Muscle layer of duodenum (tissue), 2 donors: Measurements from ENCODE around the gene GPSM1.
"Not testable (repeated sequence)": the region's sequence is repeated elsewhere in the genome, so short reads cannot be mapped to it uniquely, and the experiment has no call there.

Source experiments
- H3K27ac ChIP-seq: one replicate; pipeline ENCODE4 v1.7.0; 2013; ENCODE audit warnings: mild to moderate bottlenecking, low read length
- H3K27me3 ChIP-seq: one replicate; pipeline ENCODE4 v1.7.0; 2013; ENCODE audit warnings: low read depth, mild to moderate bottlenecking, control low read depth, low read length
- H3K36me3 ChIP-seq, 2 donors: one replicate each; pipeline ENCODE4 v1.7.0; 2013; ENCODE audit warnings: low read length in 2 of 2, control low read depth in 1 of 2, mild to moderate bottlenecking in 1 of 2; ENCODE audit not compliant: insufficient read depth in 2 of 2, control insufficient read depth in 1 of 2
- H3K4me1 ChIP-seq, 2 donors: one replicate each; pipeline ENCODE4 v1.7.0; 2013; ENCODE audit warnings: low read length in 2 of 2, mild to moderate bottlenecking in 2 of 2, control low read depth in 1 of 2, moderate library complexity in 1 of 2; ENCODE audit not compliant: insufficient read depth in 2 of 2, control insufficient read depth in 1 of 2
- H3K4me3 ChIP-seq, 2 donors: one replicate each; pipeline ENCODE4 v1.7.0; 2013; ENCODE audit warnings: low read length in 2 of 2, low read depth in 1 of 2, mild to moderate bottlenecking in 1 of 2
- H3K9me3 ChIP-seq, 2 donors: one replicate each; pipeline ENCODE4 v1.7.0; 2013; ENCODE audit warnings: low read length in 2 of 2, control low read depth in 1 of 2, mild to moderate bottlenecking in 1 of 2; ENCODE audit not compliant: control insufficient read depth in 1 of 2
- donor health status: healthy.

Gene GPSM1

GRCh38 chr9:136314944-136315343 is 12.4 kb upstream of the GPSM1 start:
- H3K4me3 ChIP-seq: no peak overlapping the region
- H3K27me3 ChIP-seq: peaks cover 3% of the 10 kb centered on the region
- no peak overlapping the region for H3K27ac ChIP-seq
- H3K4me1 ChIP-seq: no peaks in the 10 kb centered on the region
- peaks cover 0 to 5% of the 10 kb centered on the region in 2 donors for H3K9me3 ChIP-seq
- no peaks in the 10 kb centered on the region for H3K36me3 ChIP-seq

GRCh38 chr9:136316271-136316751 is 11.0 kb upstream of the GPSM1 start:
- Histone ChIP-seq H3K9me3 (peaks cover 0 to 6% of the 10 kb centered on the region in 2 donors), H3K36me3 (no peaks in the 10 kb centered on the region), H3K4me1 (no peaks in the 10 kb centered on the region), H3K4me3 (no peak overlapping the region), H3K27me3 (no peaks in the 10 kb centered on the region), H3K27ac (no peak overlapping the region)

DNA sequence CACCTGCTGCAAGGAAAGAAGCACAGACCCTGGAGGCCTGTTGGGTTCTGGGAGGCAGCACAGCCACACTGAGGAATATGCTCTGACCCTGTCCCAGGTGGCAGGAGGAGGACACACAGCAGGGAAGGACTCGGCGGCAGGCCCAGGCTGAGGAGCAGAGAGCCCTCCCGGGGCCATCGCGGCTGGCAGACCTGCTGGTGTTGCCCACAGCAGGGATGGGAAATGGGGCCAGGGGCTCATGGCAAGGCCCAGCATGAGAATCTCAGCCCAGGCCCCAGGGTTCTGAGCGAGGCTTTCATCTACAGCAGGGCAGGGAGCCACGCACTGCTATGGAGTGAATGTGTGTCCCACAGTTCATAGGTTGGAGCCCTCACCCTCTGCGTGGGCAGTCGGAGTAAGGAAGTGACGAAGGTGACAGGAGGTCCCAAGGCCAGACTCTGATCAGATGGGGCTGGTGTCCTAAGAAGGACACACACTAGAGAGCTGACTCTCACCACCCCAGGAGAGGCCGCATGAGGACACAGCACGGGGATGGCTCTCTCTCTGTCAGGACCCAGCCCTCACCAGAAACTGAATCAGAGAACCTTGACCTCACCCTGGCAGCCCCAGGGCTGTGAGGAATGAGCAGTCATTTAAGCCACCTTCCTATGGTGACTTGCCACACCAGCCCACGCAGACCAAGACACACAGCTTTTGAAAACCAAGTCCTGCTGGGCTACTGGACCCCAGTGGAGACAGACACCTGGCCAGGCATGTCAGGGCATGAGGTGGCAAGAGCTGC is 10.3 kb upstream of the GPSM1 start:
- H3K36me3 ChIP-seq: no peaks in the 10 kb centered on the region
- no peak overlapping the region for H3K4me3 ChIP-seq
- no peak overlapping the region for H3K27ac ChIP-seq
- H3K4me1 ChIP-seq: no peaks in the 10 kb centered on the region
- H3K27me3 ChIP-seq: no peaks in the 10 kb centered on the region
- peaks cover 0 to 7% of the 10 kb centered on the region in 2 donors for H3K9me3 ChIP-seq

DNA sequence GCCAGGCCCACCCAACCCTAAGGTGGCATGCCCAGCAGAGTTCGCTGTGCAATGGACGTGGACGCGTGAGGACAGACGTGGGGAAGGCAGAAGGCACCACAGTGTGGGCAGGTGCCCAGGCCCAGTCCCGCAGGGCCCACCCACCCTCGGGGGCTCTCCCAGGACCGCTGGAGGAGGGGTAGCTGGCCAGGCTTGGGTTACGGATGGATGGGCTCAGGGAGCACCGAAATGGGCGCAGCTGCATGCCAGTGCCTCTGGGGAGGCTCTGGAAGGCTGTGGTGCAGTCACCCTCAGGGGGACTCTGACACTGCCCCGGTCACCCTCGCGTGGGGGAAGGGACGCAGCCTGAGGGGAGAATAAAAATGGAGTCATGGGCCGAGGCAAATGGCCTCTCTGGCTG is 9.6 kb upstream of the GPSM1 start:
- Histone ChIP-seq H3K27ac (no peak overlapping the region), H3K4me3 (no peak overlapping the region), H3K36me3 (no peaks in the 10 kb centered on the region), H3K4me1 (no peaks in the 10 kb centered on the region), H3K9me3 (peaks cover 0 to 7% of the 10 kb centered on the region in 2 donors), H3K27me3 (no peaks in the 10 kb centered on the region)

DNA sequence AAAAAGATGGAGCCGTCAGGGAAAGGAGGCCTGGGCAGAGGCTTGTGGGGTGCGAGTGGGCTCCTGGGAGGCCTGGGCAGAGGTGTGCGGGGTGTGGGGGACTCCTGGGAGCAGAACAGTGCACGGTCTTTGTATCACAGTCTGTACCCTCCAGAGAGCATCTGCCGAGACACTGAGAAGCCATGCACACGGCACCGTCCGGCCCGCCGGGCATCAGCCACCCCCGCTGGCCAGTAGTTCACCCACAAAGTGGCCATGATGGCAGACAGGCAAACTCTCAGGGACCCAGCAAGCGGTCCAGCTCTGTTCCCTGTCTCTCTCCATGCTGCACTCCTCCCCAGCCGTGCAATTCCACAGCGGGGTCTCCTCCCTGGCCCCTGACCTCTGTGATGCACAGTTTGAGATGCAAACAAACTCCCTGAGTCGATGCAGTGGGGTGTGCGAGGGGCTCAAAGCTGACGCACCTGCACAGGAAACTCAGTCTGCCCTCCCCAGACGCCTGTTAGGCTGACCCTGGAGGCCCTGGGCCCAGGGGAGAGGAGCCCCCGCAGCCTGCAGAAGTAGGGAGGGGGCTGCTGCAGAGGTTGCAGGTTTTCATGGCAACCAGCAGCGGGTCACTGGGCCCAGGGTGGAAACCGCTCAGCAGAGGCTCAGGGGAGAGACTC is 9.1 kb upstream of the GPSM1 start:
- Histone ChIP-seq H3K9me3 (peaks cover 0 to 7% of the 10 kb centered on the region in 2 donors), H3K36me3 (no peaks in the 10 kb centered on the region), H3K4me1 (no peaks in the 10 kb centered on the region), H3K4me3 (no peak overlapping the region), H3K27ac (no peak overlapping the region), H3K27me3 (no peaks in the 10 kb centered on the region)

GRCh38 chr9:136318776-136319241 is 8.5 kb upstream of the GPSM1 start:
- Histone ChIP-seq H3K36me3 (no peaks in the 10 kb centered on the region), H3K4me3 (no peak overlapping the region), H3K27me3 (no peaks in the 10 kb centered on the region), H3K27ac (no peak overlapping the region), H3K9me3 (peaks cover 0 to 7% of the 10 kb centered on the region in 2 donors), H3K4me1 (no peaks in the 10 kb centered on the region)

DNA sequence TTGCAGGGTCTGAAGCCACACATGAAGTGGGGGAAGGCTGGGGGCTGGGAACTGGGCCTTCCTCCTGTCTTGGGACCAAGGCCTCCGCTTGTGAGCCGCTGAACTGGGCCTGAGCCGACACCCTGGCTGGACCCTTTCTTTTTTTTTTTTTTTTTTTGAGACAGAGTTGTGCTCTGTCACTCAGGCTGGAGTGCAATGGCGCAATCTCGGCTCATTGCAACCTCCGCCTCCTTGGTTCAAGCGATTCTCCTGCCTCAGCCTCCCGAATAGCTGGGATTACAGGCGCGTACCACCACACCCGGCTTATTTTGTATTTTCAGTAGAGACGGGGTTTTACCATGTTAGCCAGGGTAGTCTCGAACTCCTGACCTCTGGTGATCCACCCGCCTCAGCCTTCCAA is 8.1 kb upstream of the GPSM1 start:
- not testable (repeated sequence) for H3K27me3 ChIP-seq, H3K4me3 ChIP-seq, H3K9me3 ChIP-seq, H3K27ac ChIP-seq, H3K36me3 ChIP-seq, H3K4me1 ChIP-seq

DNA sequence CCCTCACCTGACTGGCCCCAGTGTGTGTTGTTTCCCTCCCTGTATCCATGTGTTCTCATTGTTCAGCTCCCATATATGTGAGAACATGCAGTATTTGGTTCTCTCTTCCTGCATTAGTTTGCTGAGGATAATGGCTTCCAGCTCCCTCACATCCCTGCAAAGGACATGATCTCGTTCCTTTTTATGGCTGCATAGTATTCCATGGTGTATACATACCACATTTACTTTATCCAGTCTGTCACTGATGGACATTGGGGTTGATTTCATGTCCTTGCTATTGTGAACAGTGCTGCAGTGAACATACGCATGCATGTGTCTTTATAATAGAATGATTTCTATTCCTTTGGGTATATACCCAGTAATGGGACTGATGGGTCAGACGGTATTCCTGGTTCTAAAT is 7.4 kb upstream of the GPSM1 start:
- not testable (repeated sequence) for H3K27ac ChIP-seq, H3K27me3 ChIP-seq, H3K4me3 ChIP-seq, H3K4me1 ChIP-seq, H3K36me3 ChIP-seq, H3K9me3 ChIP-seq

DNA sequence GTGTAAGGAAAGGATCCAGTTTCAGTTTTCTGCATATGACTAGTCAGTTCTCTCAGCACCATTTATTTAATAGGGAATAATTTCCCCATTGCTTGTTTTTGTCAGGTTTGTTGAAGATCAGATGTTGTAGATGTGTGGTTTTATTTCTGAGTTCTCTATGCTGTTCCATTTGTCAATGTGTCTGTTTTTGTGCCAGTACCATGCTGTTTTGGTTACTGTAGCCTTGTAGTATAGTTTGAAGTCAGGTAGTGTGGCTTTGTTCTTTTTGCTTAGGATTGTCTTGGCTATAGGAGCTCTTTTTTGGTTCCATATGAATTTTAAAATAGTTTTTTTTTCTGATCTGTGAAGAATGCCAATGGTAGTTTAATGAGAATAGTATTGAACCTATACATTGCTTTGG is 6.4 kb upstream of the GPSM1 start:
- H3K27ac ChIP-seq, H3K4me1 ChIP-seq: not testable (repeated sequence)

DNA sequence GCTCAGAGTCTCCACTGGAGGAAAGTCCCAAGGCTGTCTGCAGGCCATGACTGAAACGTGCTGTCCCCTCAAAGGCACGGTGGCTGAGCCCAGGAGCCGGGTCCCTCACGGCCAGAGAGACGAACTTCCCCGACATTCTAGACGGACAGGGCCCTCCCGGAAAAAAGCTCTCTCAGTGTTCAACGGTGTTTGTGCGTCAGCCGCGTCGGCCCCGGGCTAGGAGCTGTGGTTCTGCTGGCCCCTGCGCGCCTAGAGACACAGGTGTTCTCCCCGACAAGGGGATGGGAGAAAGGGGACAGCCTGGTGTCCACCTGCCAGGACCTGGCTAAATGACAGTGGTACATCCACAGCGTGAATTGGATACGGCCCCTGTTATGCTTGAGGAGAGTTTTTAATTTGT is 5.8 kb upstream of the GPSM1 start:
- H3K36me3 ChIP-seq: no peaks in the 10 kb centered on the region
- no peak overlapping the region for H3K27ac ChIP-seq
- H3K9me3 ChIP-seq: peaks cover 0 to 2% of the 10 kb centered on the region in 2 donors
- H3K4me1 ChIP-seq: peaks cover 0 to 7% of the 10 kb centered on the region in 2 donors
- H3K27me3 ChIP-seq: no peaks in the 10 kb centered on the region
- H3K4me3 ChIP-seq: no peak overlapping the region

More for the DNA sequence above, 6.4 kb upstream of the GPSM1 start:
- not testable (repeated sequence) for H3K27me3 ChIP-seq, H3K36me3 ChIP-seq, H3K4me3 ChIP-seq, H3K9me3 ChIP-seq

DNA sequence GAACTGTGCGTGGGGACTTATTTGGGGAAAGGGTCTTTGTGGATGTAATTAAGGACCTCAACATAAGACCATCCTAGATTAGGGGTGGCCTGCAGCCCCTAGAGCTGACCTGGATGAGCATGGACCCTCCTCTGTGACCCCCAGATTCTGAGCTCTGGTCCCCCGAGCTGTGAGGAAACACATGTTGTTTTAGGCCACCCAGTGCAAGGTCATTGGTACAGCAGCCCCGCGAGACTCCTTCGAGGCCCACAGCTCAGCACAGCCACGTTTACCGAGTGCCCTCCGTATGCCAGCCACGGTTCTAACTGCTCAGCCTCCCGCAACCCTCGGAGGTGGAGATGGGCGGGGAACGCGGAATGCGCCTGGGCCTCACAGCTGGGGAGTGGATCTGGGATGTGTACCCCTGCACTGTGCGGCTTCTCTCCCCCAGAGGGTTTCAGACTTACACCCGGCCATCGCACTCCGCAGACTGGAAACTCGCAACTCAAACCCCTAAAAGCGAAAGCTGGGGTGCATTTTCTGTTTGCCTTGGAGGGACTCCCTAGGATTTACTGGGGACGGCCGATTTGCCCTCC is 4.5 kb upstream of the GPSM1 start:
- Histone ChIP-seq H3K27ac (no peak overlapping the region), H3K27me3 (no peaks in the 10 kb centered on the region), H3K9me3 (peaks cover 0 to 2% of the 10 kb centered on the region in 2 donors), H3K36me3 (no peaks in the 10 kb centered on the region), H3K4me1 (peaks cover 0 to 11% of the 10 kb centered on the region in 2 donors), H3K4me3 (no peak overlapping the region)
